ENCODE measurements around the gene ZNF446.

DNA sequence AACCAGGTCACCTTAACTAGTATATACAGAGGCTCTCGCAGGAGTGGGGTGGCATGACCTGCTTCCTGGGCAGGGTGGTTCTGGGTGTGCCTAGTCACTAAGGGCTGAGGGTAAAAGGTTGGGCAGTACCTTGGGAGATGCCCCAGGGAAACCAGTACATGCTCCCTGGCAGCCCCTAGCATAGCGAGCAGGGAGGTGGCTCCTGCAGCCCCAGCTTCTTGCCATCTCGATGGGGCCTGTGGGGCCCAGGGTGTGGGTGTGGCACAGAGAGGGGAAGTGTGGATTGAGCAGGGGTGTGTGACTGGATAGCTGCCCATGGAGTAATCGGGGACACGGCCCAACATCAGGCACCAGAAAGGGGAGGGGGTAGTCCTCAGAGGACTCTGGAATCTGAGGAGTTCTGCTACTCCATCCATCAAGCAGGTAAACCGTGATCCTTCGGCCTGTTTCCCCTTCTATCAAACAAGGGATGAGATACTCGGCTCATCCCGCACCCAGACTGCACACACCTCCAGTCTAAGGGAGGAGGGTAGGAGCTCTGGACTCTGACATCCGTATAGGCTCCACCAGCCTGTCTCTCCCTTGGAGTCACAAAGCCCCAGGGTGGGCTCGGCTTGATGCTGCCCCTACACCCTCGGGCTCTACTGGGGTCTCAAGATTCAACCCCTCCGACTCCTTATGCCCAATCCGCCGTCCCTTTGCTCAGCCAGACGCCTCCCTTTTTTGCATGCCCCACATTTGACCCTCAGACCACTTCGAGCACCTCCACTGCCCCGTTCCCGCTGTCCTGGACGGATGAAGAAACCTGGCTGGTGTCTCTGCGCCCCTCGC lies 42.3 kb downstream of the ZNF446 start:
- no peak for TF ChIP-seq CTCF (IDR thresholded peaks at IDR 0.05; ENCODE audit: insufficient read depth, low read depth, low read length)
- no peak for TF ChIP-seq EZH2 (IDR thresholded peaks at IDR 0.05; ENCODE audit: insufficient read depth, low read length)

All from astrocyte (in vitro differentiated cells and primary cell).